Right atrium auricular region (tissue), 2 donors: ENCODE measurements around the gene NAMPT. TPM values are rescaled to one million over a fixed set of nuclear protein-coding genes. Genes with fewer than 3 reads are reported as not detected.

Source experiments
- DNase-seq: peaks from one replicate; pipeline ENCODE4 v3.0.0-alpha.2; 2019; ENCODE audit warnings: low spot score
- H3K27ac ChIP-seq, 2 donors: fragments of 200-600 bp; sonication (generic); 1 replicate in 1 of 2; 2 replicates in 1 of 2; pipeline ENCODE4 v1.5.1; 2016 to 2019
- H3K27me3 ChIP-seq, 2 donors: fragments of 200-600 bp; sonication (generic); one replicate each; pipeline versions ENCODE4 v1.5.1 to v1.6.0; 2017 to 2019
- H3K36me3 ChIP-seq: fragments of 200-600 bp; sonication (generic); one replicate; pipeline ENCODE4 v1.5.1; 2016
- H3K4me1 ChIP-seq, 2 donors: fragments of 200-600 bp; sonication (generic); one replicate each; pipeline versions ENCODE4 v1.5.1 to v1.6.0; 2017 to 2019
- H3K4me3 ChIP-seq, 2 donors: fragments of 200-600 bp; sonication (generic); 1 replicate in 1 of 2; 2 replicates in 1 of 2; pipeline ENCODE4 v1.5.1; 2017 to 2019; ENCODE audit warnings: mild to moderate bottlenecking in 1 of 2, moderate library complexity in 1 of 2
- H3K9me3 ChIP-seq, 2 donors: fragments of 200-600 bp; sonication (generic); one replicate each; pipeline ENCODE4 v1.5.1; 2019
- total RNA-seq, 2 donors: library from RNA; depleted of rRNA; stranded (reverse); fragments of >200 nt; gene quantifications; one replicate each; pipeline ENCODE4 v1.1.0, GENCODE V29; 2016
- TF ChIP-seq, protein P1 (sequence below), 2 donors: fragments of 200-600 bp; sonication (generic); IDR thresholded peaks; one replicate each; pipeline ENCODE4 v1.5.1; 2019; ENCODE audit warnings: antibody characterized with exemption in 2 of 2

NAMPT gene
- total RNA-seq, 2 donors from 2014 or later = 143 to 194 TPM

DNA sequence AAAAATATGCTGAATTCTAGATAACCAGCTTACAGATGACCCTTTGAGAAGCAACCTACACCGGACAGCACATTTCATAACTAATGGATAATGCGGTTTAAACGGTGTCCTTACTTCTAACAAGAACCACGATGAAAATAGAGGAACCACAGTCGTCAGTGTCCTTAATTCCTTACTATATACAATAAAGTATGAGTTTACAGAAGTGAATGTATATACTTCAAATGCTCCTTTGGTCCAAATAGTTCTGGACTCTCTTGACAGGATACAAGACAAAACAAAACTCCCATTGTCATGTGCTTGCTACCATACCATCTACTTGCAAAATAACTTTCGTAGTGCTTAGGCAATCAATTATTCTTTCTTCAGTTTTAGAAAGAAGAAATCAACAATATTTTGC, 2.4 kb downstream of the NAMPT start:
- Histone ChIP-seq H3K4me3 (peak overlapping the region; percentile 81 to 84), H3K9me3 (no peaks in the 10 kb centered on the region), H3K36me3 (no peaks in the 10 kb centered on the region), H3K27me3 (no peaks in the 10 kb centered on the region), H3K4me1 (peaks cover 0 to 46% of the 10 kb centered on the region in 2 donors), H3K27ac (peak overlapping the region; percentile 6 to 94)
- DNase-seq = no peak
- TF ChIP-seq, protein P1, sequence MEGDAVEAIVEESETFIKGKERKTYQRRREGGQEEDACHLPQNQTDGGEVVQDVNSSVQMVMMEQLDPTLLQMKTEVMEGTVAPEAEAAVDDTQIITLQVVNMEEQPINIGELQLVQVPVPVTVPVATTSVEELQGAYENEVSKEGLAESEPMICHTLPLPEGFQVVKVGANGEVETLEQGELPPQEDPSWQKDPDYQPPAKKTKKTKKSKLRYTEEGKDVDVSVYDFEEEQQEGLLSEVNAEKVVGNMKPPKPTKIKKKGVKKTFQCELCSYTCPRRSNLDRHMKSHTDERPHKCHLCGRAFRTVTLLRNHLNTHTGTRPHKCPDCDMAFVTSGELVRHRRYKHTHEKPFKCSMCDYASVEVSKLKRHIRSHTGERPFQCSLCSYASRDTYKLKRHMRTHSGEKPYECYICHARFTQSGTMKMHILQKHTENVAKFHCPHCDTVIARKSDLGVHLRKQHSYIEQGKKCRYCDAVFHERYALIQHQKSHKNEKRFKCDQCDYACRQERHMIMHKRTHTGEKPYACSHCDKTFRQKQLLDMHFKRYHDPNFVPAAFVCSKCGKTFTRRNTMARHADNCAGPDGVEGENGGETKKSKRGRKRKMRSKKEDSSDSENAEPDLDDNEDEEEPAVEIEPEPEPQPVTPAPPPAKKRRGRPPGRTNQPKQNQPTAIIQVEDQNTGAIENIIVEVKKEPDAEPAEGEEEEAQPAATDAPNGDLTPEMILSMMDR (IDR thresholded peaks at IDR 0.05) = no peak

DNA sequence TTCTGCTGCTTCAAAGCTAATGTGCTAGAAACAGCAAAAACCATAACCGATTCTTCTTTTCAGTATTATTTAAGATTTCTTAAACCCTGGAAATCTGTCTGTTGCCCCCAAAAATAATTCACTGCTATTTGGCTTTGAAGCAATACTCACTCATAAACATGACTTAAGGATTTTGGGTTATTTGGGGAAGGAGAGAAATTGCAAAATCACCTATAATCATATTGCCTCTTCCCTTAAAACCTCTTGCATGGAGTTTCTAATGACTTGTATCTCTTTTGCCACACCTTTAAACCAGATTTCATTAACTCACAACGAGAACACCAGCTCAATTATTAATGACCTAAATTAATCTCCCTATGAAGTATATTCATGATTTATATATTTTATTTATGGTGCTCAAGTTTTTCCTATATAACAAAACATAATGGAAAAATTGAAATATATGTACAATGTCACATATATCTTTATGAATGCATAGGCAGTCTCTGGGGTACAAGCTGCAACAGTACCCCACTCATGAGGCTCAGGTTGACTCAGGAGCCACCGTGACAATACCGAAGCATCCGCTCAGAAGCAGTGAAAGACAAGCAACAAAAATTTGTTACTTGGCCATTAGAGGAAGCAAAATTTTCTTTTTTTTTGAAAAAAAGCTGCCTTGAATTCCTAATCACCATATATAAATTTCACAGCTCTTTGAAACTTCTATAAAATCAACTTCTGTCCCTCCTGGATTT, 3.0 kb downstream of the NAMPT start:
- H3K36me3 ChIP-seq = peaks cover 1% of the 10 kb centered on the region
- H3K9me3 ChIP-seq = no peaks in the 10 kb centered on the region
- peak overlapping the region; percentile 81 to 84 for H3K4me3 ChIP-seq
- no peaks in the 10 kb centered on the region for H3K27me3 ChIP-seq
- peak overlapping the region; percentile 6 to 94 for H3K27ac ChIP-seq
- DNase-seq = no peak
- TF ChIP-seq, protein P1 (IDR thresholded peaks at IDR 0.05) = no peak
- H3K4me1 ChIP-seq = peaks cover 0 to 46% of the 10 kb centered on the region in 2 donors

DNA sequence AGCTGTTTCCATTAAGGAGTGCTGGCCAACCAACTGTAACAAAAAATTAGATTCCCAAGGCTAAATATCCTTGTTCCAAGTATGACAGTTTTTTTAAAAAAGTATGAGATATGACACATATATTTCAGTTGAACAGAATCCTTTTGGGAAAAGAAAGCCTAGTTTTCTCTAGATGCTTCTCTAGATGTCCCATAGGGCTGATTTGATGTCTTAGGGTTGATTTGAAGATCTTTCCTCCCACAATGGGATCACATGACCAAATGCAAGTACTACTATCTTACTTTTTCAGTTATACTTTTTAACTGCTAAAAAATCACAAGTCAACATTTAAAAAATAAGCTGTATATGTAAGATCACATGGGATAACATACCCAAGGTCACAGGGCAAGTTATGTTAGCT, 3.7 kb downstream of the NAMPT start:
- H3K4me1 ChIP-seq = peaks cover 0 to 46% of the 10 kb centered on the region in 2 donors
- peak overlapping the region in 1 of 2 donors; percentile 16 for H3K27ac ChIP-seq

DNA sequence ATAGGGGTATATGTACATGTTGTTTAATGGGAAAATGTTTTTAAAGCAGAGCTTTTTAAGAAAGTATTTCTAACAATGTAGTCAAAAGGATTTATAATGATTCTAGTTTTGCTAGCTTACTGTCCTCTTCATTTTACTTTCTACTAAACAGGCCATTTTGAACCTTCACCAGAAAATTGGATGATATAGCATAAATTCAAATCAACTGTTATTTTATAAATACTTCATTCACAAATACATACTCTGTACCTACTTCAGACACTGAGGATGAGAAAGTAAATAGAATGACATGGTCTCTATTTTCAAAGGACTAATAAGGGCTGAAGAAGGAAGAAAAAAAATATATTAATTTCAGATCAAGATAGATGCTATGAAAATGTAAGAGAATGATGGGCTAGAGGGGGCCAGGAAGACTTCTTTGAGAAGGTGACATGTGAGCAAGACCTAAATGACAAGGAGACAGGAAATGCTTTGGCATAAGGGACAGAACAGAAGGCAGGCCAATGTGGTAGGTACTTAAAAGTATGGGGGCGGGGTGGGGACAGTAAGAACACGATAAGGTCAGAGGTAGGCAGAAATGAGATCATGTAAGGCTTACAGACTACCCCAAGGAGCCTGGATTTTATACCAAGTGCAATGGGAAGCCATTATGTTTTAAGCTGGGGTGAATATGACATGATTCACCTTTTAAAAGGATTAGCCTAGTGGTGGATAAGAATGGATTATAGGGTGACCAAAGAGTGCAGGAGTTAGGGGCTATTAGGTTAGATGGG, 5.2 kb downstream of the NAMPT start:
- H3K9me3 ChIP-seq = no peaks in the 10 kb centered on the region
- TF ChIP-seq, protein P1 (IDR thresholded peaks at IDR 0.05) = no peak
- no peak for DNase-seq
- H3K4me1 ChIP-seq = peaks cover 0 to 46% of the 10 kb centered on the region in 2 donors
- no peak overlapping the region for H3K4me3 ChIP-seq
- H3K27ac ChIP-seq = no peak overlapping the region
- peaks cover 22% of the 10 kb centered on the region for H3K36me3 ChIP-seq
- no peaks in the 10 kb centered on the region for H3K27me3 ChIP-seq

More for the DNA sequence above, 3.7 kb downstream of the NAMPT start:
- peaks cover 7% of the 10 kb centered on the region for H3K36me3 ChIP-seq
- DNase-seq = no peak
- H3K27me3 ChIP-seq = no peaks in the 10 kb centered on the region
- no peaks in the 10 kb centered on the region for H3K9me3 ChIP-seq
- TF ChIP-seq, protein P1 (IDR thresholded peaks at IDR 0.05) = no peak
- H3K4me3 ChIP-seq = no peak overlapping the region

DNA sequence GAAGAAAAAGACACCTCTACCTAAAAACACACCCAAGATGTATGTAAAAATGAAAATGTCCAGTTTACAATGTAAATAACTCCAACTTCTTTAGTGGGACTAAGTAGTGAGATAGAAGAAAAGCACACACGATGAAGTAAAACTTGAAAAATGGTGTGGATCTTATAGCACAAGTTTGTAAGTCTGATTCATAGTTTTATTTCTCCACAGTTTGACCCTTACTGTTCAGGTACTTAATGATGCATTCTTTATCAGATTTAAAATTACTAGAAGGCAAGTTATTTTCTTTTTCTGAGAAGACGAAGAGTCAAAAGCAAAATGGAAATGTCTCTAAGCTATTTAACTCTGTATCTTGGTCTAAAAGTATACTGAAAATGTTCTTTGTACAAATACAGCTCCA, 6.1 kb downstream of the NAMPT start:
- H3K27ac ChIP-seq = no peak overlapping the region
- H3K9me3 ChIP-seq = no peaks in the 10 kb centered on the region
- peaks cover 32% of the 10 kb centered on the region for H3K36me3 ChIP-seq
- TF ChIP-seq, protein P1 (IDR thresholded peaks at IDR 0.05) = no peak
- no peak overlapping the region for H3K4me3 ChIP-seq
- H3K27me3 ChIP-seq = no peaks in the 10 kb centered on the region
- peaks cover 0 to 44% of the 10 kb centered on the region in 2 donors for H3K4me1 ChIP-seq
- no peak for DNase-seq
